Large intestine (tissue), 3 donors: Measurements from ENCODE around the gene RAPGEF1. TPM values are rescaled to one million over a fixed set of nuclear protein-coding genes. Genes with fewer than 3 reads are reported as not detected.

ENCODE experiments used
- DNase-seq, 2 donors: peaks; one replicate each; pipeline versions ENCODE4 v3.0.0 to v3.0.0-alpha.2; 2013
- H3K27ac ChIP-seq: one replicate; pipeline ENCODE4 v1.5.1; 2013; ENCODE audit warnings: low read length
- H3K27me3 ChIP-seq: 2 replicates; pipeline ENCODE4 v1.6.1; 2013; ENCODE audit warnings: low read length; ENCODE audit not compliant: control insufficient read depth, insufficient read depth
- H3K36me3 ChIP-seq: 2 replicates; pipeline ENCODE4 v1.6.1; 2013; ENCODE audit warnings: low read length; ENCODE audit not compliant: control insufficient read depth, insufficient read depth
- H3K4me1 ChIP-seq: one replicate; pipeline ENCODE4 v1.6.1; 2013; ENCODE audit warnings: low read length; ENCODE audit not compliant: control insufficient read depth, insufficient read depth
- H3K4me3 ChIP-seq: one replicate; pipeline ENCODE4 v1.5.1; 2013; ENCODE audit warnings: low read length
- H3K9me3 ChIP-seq: one replicate; pipeline ENCODE4 v1.6.1; 2013; ENCODE audit warnings: mild to moderate bottlenecking, low read depth, low read length, moderate library complexity; ENCODE audit not compliant: control insufficient read depth
- WGBS: methylation state at CpG from one replicate; pipeline ENCODE4 v1.1.5; 2013; ENCODE audit warnings: low lambda C conversion rate; ENCODE audit not compliant: insufficient coverage; 5-methylcytosine and 5-hydroxymethylcytosine counted together
- polyA plus RNA-seq: library from polyadenylated mRNA; unstranded; fragments of 120-200 nt; gene quantifications from one replicate; pipeline ENCODE4 v1.2.1, GENCODE V29; 2013

Gene RAPGEF1
- polyA plus RNA-seq, 1 donor = 39.7 TPM

- Histone ChIP-seq H3K4me3 (no peak overlapping the region), H3K27ac (no peak overlapping the region), H3K9me3 (no peaks in the 10 kb centered on the region), H3K36me3 (peaks cover 81% of the 10 kb centered on the region), H3K4me1 (no peaks in the 10 kb centered on the region), H3K27me3 (no peaks in the 10 kb centered on the region)
- DNase-seq = no peak
- WGBS = no CpG with 5 or more reads among the region's 26 CpGs
These were observed 161.0 kb downstream of the RAPGEF1 start for GRCh38 chr9:131578731-131579504.

- no CpG with 5 or more reads among the region's 13 CpGs for WGBS
- no peak for DNase-seq
- Histone ChIP-seq H3K4me1 (no peaks in the 10 kb centered on the region), H3K36me3 (peaks cover 74% of the 10 kb centered on the region), H3K27me3 (no peaks in the 10 kb centered on the region), H3K4me3 (no peak overlapping the region), H3K27ac (no peak overlapping the region), H3K9me3 (no peaks in the 10 kb centered on the region)
These were observed 161.9 kb downstream of the RAPGEF1 start for GRCh38 chr9:131578021-131578420.

DNA sequence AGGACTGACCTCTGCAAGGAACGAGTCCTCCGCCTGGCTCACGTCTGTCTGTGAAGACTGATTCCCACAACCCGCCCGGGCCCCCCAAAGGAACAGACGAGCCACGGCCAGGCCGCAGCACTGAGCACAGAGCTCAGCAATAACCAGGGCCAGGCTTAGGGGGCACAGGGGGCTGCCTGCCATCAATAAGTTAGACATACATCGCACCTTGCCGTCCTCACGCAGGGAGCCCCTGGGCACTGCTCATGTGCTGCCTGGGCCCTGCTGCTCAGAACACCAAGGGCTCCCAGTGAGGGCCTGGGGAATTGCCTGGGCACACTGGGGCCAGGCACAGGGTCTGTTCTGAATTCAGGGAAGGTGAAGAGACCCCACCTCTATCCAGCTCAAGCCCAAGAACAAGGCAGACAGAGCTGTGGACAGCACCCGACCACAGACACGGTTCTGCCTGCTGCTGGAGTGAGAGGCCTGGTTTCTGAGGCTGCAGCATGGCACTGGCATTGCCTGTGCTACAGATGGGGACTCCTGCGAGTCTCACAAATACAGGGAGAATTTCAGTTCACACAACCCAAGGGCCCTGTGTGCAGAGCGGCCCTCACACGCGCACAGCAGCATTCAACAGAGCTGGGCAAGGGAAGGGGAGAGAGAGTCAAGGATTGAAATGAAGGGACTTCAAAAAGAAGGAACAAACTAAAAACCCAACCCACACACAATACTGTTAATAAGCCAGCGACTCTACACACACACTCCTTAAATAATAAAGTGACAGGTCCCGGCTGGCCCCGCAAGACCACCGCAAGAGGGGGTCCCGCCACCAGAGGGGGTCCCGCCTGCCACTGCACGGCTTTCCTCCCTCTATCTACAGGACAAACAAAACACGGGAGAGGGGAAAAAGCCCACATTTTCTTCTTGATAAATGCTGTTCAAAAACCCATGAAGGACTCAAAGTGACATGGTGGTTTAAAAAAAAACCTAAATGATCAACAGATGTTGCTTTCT is 162.6 kb downstream of the RAPGEF1 start:
- no CpG with 5 or more reads among the region's 25 CpGs for WGBS
- Histone ChIP-seq H3K27me3 (no peaks in the 10 kb centered on the region), H3K27ac (no peak overlapping the region), H3K36me3 (peaks cover 67% of the 10 kb centered on the region), H3K9me3 (no peaks in the 10 kb centered on the region), H3K4me3 (no peak overlapping the region), H3K4me1 (no peaks in the 10 kb centered on the region)
- DNase-seq = no peak

GRCh38 chr9:131575946-131576853 is 163.7 kb downstream of the RAPGEF1 start:
- H3K27ac ChIP-seq = no peak overlapping the region
- no peak for DNase-seq
- H3K4me3 ChIP-seq = no peak overlapping the region
- H3K36me3 ChIP-seq = peaks cover 64% of the 10 kb centered on the region
- no CpG with 5 or more reads among the region's 23 CpGs for WGBS
- H3K4me1 ChIP-seq = no peaks in the 10 kb centered on the region
- H3K9me3 ChIP-seq = no peaks in the 10 kb centered on the region
- no peaks in the 10 kb centered on the region for H3K27me3 ChIP-seq

DNA sequence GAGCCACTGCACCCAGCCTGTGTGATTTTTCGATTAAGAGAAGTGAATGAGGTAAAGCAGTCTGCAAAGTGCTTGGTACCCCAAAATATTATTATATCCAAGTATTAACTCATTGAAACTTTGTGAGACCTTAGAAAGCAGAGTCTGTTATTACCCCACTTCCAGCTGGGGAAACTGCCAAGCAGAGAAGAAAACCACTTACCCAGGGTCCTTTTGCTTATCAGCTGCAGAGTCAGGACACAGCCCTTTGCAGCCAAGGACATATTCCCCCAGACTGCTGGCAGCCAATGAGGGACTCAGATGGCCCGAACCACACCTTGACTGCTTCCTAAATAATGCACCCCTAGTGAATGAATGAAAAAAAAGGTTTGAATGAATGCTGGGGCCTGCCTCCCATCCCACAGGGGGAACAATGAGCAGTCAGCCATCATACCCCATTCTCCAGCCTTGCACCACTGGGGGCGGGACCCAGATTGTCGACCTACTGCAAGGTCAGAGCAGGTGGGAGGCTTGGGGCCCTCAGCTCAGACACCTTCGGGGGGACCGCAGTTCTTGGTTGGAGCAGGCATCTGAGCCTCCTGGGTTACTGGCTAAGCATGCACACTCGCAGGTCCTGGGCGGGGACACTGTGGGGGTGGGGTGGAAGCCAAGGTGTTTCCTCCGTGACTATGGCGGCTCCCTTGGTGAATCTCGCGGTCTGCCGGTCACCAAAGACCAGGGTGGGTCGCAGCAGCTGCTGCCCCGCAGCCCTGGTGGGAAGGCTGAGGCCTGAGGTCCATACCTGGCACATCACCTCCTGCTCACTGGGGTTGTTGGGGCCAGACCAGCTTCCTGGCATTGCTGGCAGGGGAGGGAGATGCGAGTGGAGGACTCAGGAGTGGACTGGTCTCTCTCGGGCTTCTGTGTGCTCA is 164.9 kb downstream of the RAPGEF1 start:
- Histone ChIP-seq H3K4me1 (no peaks in the 10 kb centered on the region), H3K4me3 (no peak overlapping the region), H3K27ac (no peak overlapping the region), H3K36me3 (peaks cover 61% of the 10 kb centered on the region), H3K9me3 (no peaks in the 10 kb centered on the region), H3K27me3 (no peaks in the 10 kb centered on the region)
- DNase-seq = no peak
- whole genome bisulfite sequencing = no CpG with 5 or more reads among the region's 17 CpGs

DNA sequence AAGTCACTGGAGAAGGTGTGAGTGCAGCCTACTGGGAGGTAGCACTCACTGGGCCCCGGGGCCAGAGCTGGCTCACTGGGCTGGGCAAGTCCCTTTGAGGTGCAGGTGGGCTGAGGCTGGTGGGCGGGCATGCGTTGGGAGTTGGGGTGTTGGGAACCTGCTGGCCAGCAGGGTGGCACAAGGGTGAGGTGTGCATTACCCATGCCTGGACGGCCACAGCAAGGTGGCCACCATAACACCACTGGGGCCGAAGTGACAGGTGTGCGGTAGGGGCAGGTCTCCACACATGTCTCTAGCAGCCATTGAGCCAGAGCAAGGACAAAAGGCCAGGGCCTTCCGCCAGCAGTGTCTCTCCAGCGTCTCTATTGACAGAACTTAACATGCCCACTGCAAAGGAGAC is 172.0 kb downstream of the RAPGEF1 start:
- Histone ChIP-seq H3K27me3 (no peaks in the 10 kb centered on the region), H3K27ac (no peak overlapping the region), H3K4me3 (no peak overlapping the region), H3K9me3 (peaks cover 2% of the 10 kb centered on the region), H3K36me3 (peaks cover 12% of the 10 kb centered on the region), H3K4me1 (no peaks in the 10 kb centered on the region)
- no peak for DNase-seq
- WGBS = no CpG with 5 or more reads among the region's 8 CpGs

GRCh38 chr9:131566158-131566557 is 173.7 kb downstream of the RAPGEF1 start:
- no CpG with 5 or more reads among the region's 3 CpGs for WGBS

GRCh38 chr9:131565369-131565768 is 174.5 kb downstream of the RAPGEF1 start:
- WGBS = 85% methylated on average over 4 of the region's 5 CpGs
- H3K27me3 ChIP-seq = no peaks in the 10 kb centered on the region
- peaks cover 2% of the 10 kb centered on the region for H3K9me3 ChIP-seq
- no peak overlapping the region for H3K27ac ChIP-seq
- peaks cover 4% of the 10 kb centered on the region for H3K36me3 ChIP-seq
- no peaks in the 10 kb centered on the region for H3K4me1 ChIP-seq
- no peak for DNase-seq
- H3K4me3 ChIP-seq = no peak overlapping the region

More at GRCh38 chr9:131566158-131566557, 173.7 kb downstream of the RAPGEF1 start:
- H3K27me3 ChIP-seq = no peaks in the 10 kb centered on the region
- DNase-seq = no peak
- no peaks in the 10 kb centered on the region for H3K4me1 ChIP-seq
- no peak overlapping the region for H3K27ac ChIP-seq
- H3K4me3 ChIP-seq = no peak overlapping the region
- peaks cover 6% of the 10 kb centered on the region for H3K36me3 ChIP-seq
- H3K9me3 ChIP-seq = peaks cover 2% of the 10 kb centered on the region
